Peyer's patch (tissue), 4 donors: ENCODE measurements around the gene ZNF45. TPM values are rescaled to one million over a fixed set of nuclear protein-coding genes. Genes with fewer than 3 reads are reported as not detected.
"Not testable (repeated sequence)": the region's sequence is repeated elsewhere in the genome, so short reads cannot be mapped to it uniquely, and the experiment has no call there.

Experiments used
- DNase-seq, 3 donors: peaks; one replicate each; pipeline ENCODE4 v3.0.0-alpha.2; 2017 to 2019
- H3K27ac ChIP-seq, 4 donors: fragments of 200-600 bp; sonication (generic); one replicate each; pipeline ENCODE4 v1.5.1; 2016 to 2019
- H3K27me3 ChIP-seq, 2 donors: fragments of 200-600 bp; sonication (generic); one replicate each; pipeline ENCODE4 v1.5.1; 2019
- H3K36me3 ChIP-seq, 3 donors: fragments of 200-600 bp; sonication (generic); one replicate each; pipeline ENCODE4 v1.5.1; 2016 to 2019
- H3K4me1 ChIP-seq, 4 donors: fragments of 200-600 bp; sonication (generic); one replicate each; pipeline ENCODE4 v1.5.1; 2016 to 2019
- H3K4me3 ChIP-seq, 4 donors: fragments of 200-600 bp; sonication (generic); 1 replicate in 3 of 4; 2 replicates in 1 of 4; pipeline ENCODE4 v1.5.1; 2016 to 2019; ENCODE audit warnings: mild to moderate bottlenecking in 1 of 4
- H3K9me3 ChIP-seq, 4 donors: fragments of 200-600 bp; sonication (generic); one replicate each; pipeline ENCODE4 v1.5.1; 2016 to 2019; ENCODE audit warnings: mild to moderate bottlenecking in 1 of 4
- CTCF ChIP-seq, 6 experiments: fragments of 450-650 bp in 4 of 6; fragments of 200-600 bp in 2 of 6; sonication (generic) in 1 of 6; IDR thresholded peaks; one replicate each; pipeline ENCODE4 v1.5.1; 2017 to 2019; ENCODE audit warnings: antibody characterized with exemption in 6 of 6, mild to moderate bottlenecking in 3 of 6, moderate library complexity in 1 of 6
- POLR2A ChIP-seq, 2 donors: fragments of 450-650 bp; IDR thresholded peaks; one replicate each; pipeline ENCODE4 v1.5.1; 2017; ENCODE audit warnings: antibody characterized with exemption in 2 of 2, mild to moderate bottlenecking in 2 of 2, moderate library complexity in 2 of 2
- total RNA-seq, 4 donors: library from RNA; depleted of rRNA; stranded (reverse); fragments of >200 nt; gene quantifications; one replicate each; pipeline ENCODE4 v1.1.0, GENCODE V29; 2016

ZNF45 gene
- total RNA-seq, 4 donors from 2014 or later, result 6.9 to 18.2 (median 14.9) TPM

GRCh38 chr19:43966079-43966694 is 31.1 kb upstream of the ZNF45 start:
- Histone ChIP-seq H3K4me1 (no peaks in the 10 kb centered on the region), H3K27me3 (no peaks in the 10 kb centered on the region), H3K4me3 (no peak overlapping the region), H3K27ac (no peak overlapping the region), H3K36me3 (peaks cover 0 to 52% (median 4%) of the 10 kb centered on the region in 3 donors), H3K9me3 (peaks cover 0 to 93% (median 28%) of the 10 kb centered on the region in 4 donors)
- TF ChIP-seq POLR2A (IDR thresholded peaks at IDR 0.05), result no peak
- no peak for TF ChIP-seq CTCF (IDR thresholded peaks at IDR 0.05)
- DNase-seq, result no peak

- no peaks in the 10 kb centered on the region for H3K4me1 ChIP-seq
- no peaks in the 10 kb centered on the region for H3K27me3 ChIP-seq
- no peak for TF ChIP-seq POLR2A (IDR thresholded peaks at IDR 0.05)
- H3K9me3 ChIP-seq, result peaks cover 0 to 64% (median 16%) of the 10 kb centered on the region in 4 donors
- no peak for DNase-seq
- H3K27ac ChIP-seq, result no peak overlapping the region
- H3K36me3 ChIP-seq, result peaks cover 0 to 16% (median 0%) of the 10 kb centered on the region in 3 donors
- H3K4me3 ChIP-seq, result no peak overlapping the region
Measured at GRCh38 chr19:43960411-43960810, 25.3 kb upstream of the ZNF45 start.

- Histone ChIP-seq H3K36me3 (no peaks in the 10 kb centered on the region), H3K27me3 (no peaks in the 10 kb centered on the region), H3K4me1 (no peaks in the 10 kb centered on the region), H3K27ac (no peak overlapping the region), H3K4me3 (no peak overlapping the region), H3K9me3 (peaks cover 0 to 41% (median 13%) of the 10 kb centered on the region in 4 donors)
- TF ChIP-seq POLR2A (IDR thresholded peaks at IDR 0.05), result no peak
- TF ChIP-seq CTCF (IDR thresholded peaks at IDR 0.05), result no peak
- DNase-seq, result no peak
Measured at GRCh38 chr19:43957891-43958290, 22.8 kb upstream of the ZNF45 start.

GRCh38 chr19:43956827-43957226 is 21.7 kb upstream of the ZNF45 start:
- H3K9me3 ChIP-seq, result peaks cover 0 to 30% (median 6%) of the 10 kb centered on the region in 4 donors
- DNase-seq, result no peak
- no peak for TF ChIP-seq CTCF (IDR thresholded peaks at IDR 0.05)
- no peak for TF ChIP-seq POLR2A (IDR thresholded peaks at IDR 0.05)
- H3K27me3 ChIP-seq, result no peaks in the 10 kb centered on the region
- no peak overlapping the region for H3K27ac ChIP-seq
- no peaks in the 10 kb centered on the region for H3K36me3 ChIP-seq
- no peaks in the 10 kb centered on the region for H3K4me1 ChIP-seq
- H3K4me3 ChIP-seq, result no peak overlapping the region

GRCh38 chr19:43950834-43951645 is 16.0 kb upstream of the ZNF45 start, which contains the start of gene ZNF221:
TSS of gene ZNF221 (plus strand) at chr19:43951228. CDS start at chr19:43962727, 11,499 bp downstream.
- H3K9me3 ChIP-seq, result peaks cover 0 to 12% (median 3%) of the 10 kb centered on the region in 4 donors
- no peaks in the 10 kb centered on the region for H3K36me3 ChIP-seq
- peak in 5 of 6 experiments; percentile 12 to 49 (median 41) for TF ChIP-seq CTCF (IDR thresholded peaks at IDR 0.05)
- no peak for TF ChIP-seq POLR2A (IDR thresholded peaks at IDR 0.05)
- H3K4me1 ChIP-seq, result no peaks in the 10 kb centered on the region
- peak within 1 kb of the TSS; percentile 46 to 73 (median 60) for H3K4me3 ChIP-seq
- peak; percentile 78 to 94 (median 87) for DNase-seq
- H3K27me3 ChIP-seq, result no peaks in the 10 kb centered on the region
- H3K27ac ChIP-seq, result peak within 1 kb of the TSS; percentile 4 to 44 (median 42)

- not testable (repeated sequence) for H3K4me3 ChIP-seq, H3K36me3 ChIP-seq, H3K4me1 ChIP-seq, H3K27ac ChIP-seq, H3K27me3 ChIP-seq, DNase-seq
- H3K9me3 ChIP-seq, result peaks cover 0 to 12% (median 3%) of the 10 kb centered on the region in 4 donors
Measured at GRCh38 chr19:43949803-43950202, 14.7 kb upstream of the ZNF45 start.

- not testable (repeated sequence) for H3K4me3 ChIP-seq, H3K27ac ChIP-seq, H3K27me3 ChIP-seq, H3K36me3 ChIP-seq, DNase-seq, H3K4me1 ChIP-seq
- H3K9me3 ChIP-seq, result peaks cover 0 to 12% (median 3%) of the 10 kb centered on the region in 4 donors
Measured at GRCh38 chr19:43947412-43947811, 12.3 kb upstream of the ZNF45 start.
